DMS153 treated with DMSO at 0.1 percent for 48 hours (cell line): ENCODE measurements around the gene IL17RA.
"Not testable (repeated sequence)": the region's sequence is repeated elsewhere in the genome, so short reads cannot be mapped to it uniquely, and the experiment has no call there.

ENCODE experiments used
- DNase-seq: peaks from one replicate; lab custom pipeline; 2025; ENCODE audit not compliant: unreplicated experiment; lab: John Stamatoyannopoulos, UW

Gene IL17RA

DNA sequence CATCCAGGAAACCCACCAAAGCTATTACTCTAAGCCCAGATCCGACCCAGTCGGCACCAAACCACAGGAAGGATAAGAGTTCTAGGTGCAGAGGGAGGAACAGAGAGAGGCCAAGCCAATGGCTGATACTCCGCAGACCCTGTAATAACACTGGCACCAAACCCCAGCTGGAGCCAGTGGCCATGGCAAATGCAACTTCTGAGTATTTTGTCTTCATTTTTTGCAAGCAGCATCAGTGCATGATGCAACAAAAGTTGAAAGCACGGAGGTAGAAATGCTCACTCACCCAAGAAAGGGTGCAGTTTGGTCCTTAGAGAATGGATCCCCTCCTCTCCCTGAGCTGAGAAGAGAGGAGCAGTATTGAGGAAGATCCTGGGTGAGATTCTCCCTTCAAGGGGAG is 33.5 kb downstream of the IL17RA start:
- no peak for DNase-seq

DNA sequence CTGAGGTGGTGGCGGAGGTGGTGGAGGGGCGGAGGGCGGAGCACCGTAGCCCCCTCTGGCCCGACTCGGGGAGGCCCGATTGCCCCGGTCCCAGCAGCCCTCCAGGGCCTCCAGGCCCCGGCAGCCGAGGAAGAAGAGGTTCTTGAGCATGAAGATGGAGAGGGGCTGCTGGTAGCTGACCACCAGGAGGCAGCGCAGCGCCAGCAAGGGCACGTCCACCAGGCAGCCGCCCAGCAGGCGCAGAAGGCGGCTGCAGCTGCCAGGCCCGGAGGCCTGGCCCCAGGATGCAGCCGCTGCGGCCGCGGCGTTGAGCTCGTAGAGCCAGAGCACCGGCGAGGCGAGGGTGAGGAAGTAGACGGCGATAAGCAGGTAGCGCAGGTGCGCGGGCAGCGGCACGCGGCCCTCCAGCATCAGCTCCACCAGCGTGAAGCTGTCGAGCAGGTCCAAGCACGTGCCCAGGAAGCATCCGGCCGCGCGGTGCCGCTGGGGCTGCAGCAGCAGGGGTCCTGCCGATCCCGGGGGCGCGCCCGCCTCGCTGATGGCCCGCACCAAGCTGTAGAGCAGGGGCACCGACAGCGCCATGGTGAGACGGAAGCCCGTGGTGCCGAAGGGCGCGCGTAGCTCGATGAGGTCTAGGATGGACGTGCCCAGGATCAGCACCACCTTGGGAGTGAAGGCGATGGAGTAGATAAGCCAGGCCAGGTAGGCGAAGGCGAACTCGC is 34.8 kb downstream of the IL17RA start:
- no peak for DNase-seq

DNA sequence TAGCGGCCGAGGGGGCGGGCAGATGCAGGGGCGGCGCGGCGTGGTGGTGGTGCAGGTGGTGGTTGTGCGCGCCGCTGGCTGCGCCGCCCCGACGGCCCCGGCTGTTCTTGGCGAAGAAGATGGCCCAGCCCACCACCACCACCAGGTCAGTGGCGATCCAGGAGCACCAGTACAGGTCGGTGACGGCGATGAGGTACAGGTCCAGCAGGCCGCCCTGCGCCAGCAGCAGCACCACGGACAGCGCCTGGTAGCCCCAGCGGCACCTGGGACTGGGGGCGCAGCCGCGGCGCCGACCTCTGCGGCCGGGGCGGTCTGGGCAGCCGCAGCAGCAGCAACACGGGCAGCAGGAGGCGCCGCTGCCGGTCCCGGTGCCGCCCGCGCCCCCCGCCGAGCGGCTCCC is 35.5 kb downstream of the IL17RA start:
- no peak for DNase-seq

GRCh38 chr22:17120711-17121232 is 36.0 kb downstream of the IL17RA start:
- no peak for DNase-seq

- peak; percentile 81 for DNase-seq
Observed at GRCh38 chr22:17121233-17122195, 36.7 kb downstream of the IL17RA start, which contains the start of gene TMEM121B. Gene TMEM121B (minus strand): TSS chr22:17121360. CDS start chr22:17121127, 233 bp downstream.

DNA sequence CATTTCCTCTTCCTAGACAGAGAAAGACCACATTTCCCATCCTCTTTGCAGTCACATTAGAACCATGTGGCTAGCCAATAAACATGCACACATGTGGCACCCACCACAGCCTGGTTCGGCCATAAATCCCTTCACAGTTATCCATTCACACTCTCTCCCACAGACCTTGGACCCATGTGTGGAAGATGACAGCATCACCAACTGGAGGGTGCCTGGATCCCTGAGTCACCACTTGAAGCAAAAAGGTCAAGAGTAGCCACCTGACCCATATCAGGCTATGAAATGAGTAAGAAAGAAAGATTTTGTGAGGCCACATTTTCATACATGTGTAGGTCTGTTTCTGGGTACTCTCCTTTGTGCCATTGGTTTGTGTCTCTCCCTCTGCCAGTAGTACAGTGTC is 45.4 kb downstream of the IL17RA start:
- DNase-seq = no peak

DNA sequence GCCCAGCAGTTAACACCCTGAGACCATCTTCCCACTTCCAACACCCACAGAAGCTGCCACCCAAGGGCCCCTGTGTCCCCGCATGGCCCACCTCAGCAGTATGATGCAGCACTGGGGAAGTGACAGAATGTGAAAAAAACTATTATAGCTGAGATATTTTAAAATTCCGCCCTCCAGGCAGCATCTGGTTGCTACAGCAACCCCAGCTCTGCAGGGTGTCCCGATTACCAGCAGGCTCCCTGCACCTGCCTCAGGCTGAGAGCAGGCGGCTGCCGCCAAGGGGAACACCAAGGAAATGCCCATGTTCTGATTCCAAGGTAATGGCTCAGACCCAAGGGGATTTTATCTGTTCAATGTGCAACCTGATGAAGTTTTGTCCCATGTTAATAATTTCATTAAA is 46.9 kb downstream of the IL17RA start:
- DNase-seq = peak; percentile 4

DNA sequence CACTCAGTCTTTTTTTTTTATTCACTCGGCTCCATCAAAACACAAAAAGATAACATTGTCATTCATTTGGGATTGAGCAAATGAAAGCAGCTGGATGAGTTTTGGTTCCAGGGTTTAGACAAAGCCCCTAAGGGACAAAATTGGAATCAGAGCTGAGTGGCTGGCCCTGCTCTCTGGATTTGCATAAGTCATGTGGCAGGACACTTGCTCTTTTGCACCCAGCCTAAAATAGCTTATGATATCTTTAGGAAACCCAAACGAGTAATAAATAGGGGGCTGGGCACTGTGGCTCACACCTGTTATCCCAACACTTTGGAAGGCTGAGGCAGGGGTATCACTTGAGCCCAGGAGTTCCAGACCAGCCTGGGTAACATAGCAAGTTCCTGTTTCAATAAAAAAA is 47.3 kb downstream of the IL17RA start:
- no peak for DNase-seq

DNA sequence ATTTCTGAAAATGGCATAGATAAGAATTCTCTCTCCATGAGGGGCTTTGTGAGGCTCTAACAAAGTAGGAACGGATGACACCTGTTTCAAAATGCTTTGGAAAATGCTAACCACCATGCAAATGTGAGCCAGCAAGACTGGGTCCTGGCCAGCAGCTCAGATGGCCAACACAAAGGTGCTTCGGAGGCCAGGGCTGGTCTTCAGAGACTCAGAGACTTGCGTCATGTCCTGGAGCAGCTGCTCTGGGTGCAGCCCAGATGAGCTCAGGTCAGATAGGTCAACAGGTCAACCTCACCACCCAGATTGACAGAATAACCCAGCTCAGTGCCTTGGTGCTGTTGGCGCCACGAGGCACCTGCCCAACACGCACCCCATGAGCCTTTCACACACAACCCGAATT is 48.3 kb downstream of the IL17RA start:
- no peak for DNase-seq

DNA sequence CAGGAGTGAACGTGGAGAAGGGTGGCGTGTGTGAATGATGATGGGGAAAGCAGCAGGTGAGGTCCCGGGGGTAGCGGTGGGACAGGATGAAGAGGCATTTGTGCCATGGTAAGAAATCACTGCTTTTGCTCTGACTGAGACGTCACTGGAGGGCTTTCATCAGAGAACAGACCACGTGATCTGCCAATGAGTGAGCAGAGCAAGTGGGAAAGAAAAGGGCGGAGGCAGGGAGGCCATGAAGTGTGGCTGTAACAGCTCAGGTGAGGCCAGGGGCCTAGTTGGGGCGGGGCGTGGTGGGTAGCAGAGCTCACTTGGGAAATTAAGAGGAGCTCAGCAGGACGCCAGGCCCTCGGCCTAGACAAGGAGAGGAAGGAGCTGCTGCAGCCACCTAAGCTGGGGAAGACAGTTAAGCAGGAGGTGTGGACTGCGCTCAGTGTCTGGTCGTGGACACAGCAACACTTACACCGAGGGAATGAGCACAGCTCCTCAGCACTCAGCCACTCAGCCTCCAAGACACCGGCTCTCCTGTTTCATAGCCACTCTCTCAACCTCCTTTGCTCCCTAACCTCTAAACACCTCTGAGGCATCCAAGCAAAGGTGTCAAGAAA is 50.5 kb downstream of the IL17RA start:
- DNase-seq = no peak

- DNase-seq = no peak
Observed at GRCh38 chr22:17137170-17137569, 52.4 kb downstream of the IL17RA start.

DNA sequence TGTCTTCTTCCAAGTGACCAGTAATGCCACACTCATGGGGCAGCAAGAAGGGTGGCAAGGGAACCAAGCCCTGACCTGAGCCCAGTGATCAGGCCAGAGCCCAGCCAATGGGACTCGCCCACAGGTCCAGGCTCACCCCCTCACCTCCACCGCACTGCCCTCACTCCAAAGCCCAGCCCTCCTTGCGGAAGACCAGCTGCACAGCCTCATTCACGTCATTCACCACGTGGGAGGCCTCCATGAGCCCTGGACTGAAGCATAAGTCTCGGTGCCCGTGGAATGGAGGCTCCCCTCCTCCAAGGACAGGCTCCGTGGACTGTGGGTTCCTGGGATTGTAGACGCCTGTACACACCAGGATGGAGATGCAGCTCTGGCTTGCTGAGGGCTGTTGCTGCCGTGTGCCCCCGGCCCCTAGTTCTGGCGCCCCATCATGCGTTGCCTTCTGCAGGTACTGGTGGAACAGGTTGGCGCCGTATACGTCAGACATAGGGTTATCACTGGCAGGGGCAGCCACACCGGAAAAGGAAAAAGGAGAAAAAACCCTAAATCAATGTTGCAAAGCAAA is 53.1 kb downstream of the IL17RA start:
- no peak for DNase-seq

DNA sequence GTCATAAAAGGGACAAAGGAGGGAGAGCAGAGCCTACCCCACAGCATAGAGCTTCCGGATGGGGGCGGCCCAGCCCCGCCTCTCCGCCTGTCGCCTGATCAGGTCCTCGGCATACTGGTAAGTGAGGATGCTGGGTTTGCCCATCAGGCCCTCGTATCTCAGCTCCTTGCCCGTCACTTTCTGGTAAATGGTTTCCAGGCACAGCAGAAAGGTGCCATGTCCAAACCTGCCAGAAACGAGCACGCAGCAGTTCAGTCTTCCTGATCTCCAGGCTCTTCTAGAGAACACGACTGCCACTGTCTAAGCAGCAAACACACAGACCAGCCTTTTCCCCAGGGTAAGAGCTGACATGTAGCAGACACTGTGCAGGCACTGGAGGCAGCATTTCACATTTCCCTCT is 53.7 kb downstream of the IL17RA start:
- no peak for DNase-seq

- no peak for DNase-seq
Observed at GRCh38 chr22:17140022-17140421, 55.2 kb downstream of the IL17RA start.

GRCh38 chr22:17140826-17141766 is 56.3 kb downstream of the IL17RA start:
- DNase-seq = no peak

DNA sequence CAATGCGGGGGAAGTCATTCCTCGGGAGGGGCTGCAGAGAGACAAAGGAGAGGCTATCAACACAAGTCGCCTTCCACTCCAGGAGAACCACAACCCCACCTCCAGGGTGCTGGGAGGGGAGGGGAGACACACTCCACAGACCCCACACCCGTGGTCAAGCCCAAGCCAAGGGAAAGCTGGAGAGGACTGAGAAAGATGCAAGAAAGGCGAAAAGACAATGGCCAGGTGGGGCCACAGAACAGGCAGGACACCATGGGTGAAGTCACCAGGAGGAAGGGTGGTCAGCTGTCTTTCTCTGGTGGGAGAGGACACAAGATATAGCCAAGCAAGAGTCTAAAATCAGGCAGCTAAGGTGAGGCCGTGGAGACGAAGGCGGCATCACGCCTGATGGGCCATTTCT is 58.3 kb downstream of the IL17RA start:
- no peak for DNase-seq

GRCh38 chr22:17143826-17144225 is 59.0 kb downstream of the IL17RA start:
- no peak for DNase-seq

DNA sequence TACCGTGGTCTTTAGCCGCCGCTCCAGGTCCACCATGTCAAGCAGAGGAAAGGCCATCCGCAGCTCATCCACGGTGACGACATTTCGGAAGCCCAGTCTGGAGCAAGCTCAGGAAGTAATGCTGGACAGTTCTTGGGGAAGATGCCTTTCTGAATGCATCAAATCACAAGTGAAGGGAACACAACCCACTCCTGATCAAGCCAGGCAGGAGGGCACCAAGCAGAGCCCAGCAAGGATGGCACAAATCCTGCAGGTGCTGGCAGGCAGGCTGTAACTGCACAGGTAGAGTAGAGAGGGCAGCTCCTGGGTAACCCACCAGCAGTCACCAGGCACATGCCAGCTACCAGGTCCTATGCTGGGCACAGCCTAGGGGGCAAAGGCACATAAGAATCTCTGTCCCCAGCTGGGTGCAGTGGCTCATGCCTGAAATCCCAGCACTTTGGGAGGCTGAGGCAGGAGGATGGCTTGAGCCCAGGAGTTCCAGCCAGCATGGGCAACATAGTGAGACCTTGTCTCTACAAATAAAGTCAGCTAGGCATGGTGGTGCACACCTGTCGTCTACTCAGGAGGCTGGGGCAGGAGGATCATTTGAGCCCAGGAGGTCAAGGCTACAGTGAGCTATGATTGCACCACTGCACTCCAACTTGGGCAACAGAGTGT is 60.4 kb downstream of the IL17RA start:
- DNase-seq = no peak

GRCh38 chr22:17147458-17147857 is 62.7 kb downstream of the IL17RA start:
- not testable (repeated sequence) for DNase-seq
